Mucosa of descending colon (tissue), 3 donors: Measurements from ENCODE around the gene SUSD5. TPM values are rescaled to one million over a fixed set of nuclear protein-coding genes. Genes with fewer than 3 reads are reported as not detected.

Source experiments
- ATAC-seq: fragments of 200-7000 bp; cut with Tn5 transposase; one replicate; pipeline ENCODE4 v1.9.1; 2020; ENCODE audit warnings: mild to moderate bottlenecking, moderate library complexity
- DNase-seq, 3 donors: peaks; one replicate each; pipeline ENCODE4 v3.0.0-alpha.2; 2020
- H3K36me3 ChIP-seq: fragments of 200-600 bp; one replicate; pipeline ENCODE4 v1.8.0; 2021; ENCODE audit warnings: low read depth, mild to moderate bottlenecking
- H3K4me1 ChIP-seq: fragments of 200-600 bp; one replicate; pipeline ENCODE4 v1.8.0; 2021; ENCODE audit warnings: low read depth, mild to moderate bottlenecking
- H3K4me3 ChIP-seq: fragments of 200-600 bp; one replicate; pipeline ENCODE4 v1.8.0; 2021; ENCODE audit warnings: mild to moderate bottlenecking
- H3K9me3 ChIP-seq: fragments of 200-600 bp; one replicate; pipeline ENCODE4 v1.8.0; 2021; ENCODE audit warnings: mild to moderate bottlenecking
- intact Hi-C, 2 donors: fragments of 100-400 bp; cut with DNase I in 1 of 2; cut with micrococcal nuclease in 1 of 2; formaldehyde crosslinking; loops; one replicate each; pipeline versions ENCODE4 v1.11.0 to v1.11.1; 2022; cut with DNase I, micrococcal nuclease
- total RNA-seq, 3 donors: library from RNA; stranded (reverse); fragmentation: NEBNext Ultra II Directional in 2 of 3; extraction: Animal tissue kit (Norgen Biotek cat#: 25700) in 2 of 3; gene quantifications; one replicate each; pipeline versions ENCODE4 v1.2.1 to v1.2.4, GENCODE V29; 2021 to 2023
- TF ChIP-seq, protein P1 (sequence below): fragments of 200-600 bp; IDR thresholded peaks from one replicate; pipeline ENCODE4 v1.8.0; 2022; ENCODE audit warnings: antibody characterized with exemption, mild to moderate bottlenecking
- donor health status: DM: no; HTN: no; CAD: no; lungs with moderate emphysema.
- donor health status: DM: no; HTN: no; CAD: no.
- donor health status: DM: no; HTN: yes; CAD: no.

SUSD5 gene
- total RNA-seq, 3 donors from 2014 or later = 0.20 to 1.8 (median 0.60) TPM

DNA sequence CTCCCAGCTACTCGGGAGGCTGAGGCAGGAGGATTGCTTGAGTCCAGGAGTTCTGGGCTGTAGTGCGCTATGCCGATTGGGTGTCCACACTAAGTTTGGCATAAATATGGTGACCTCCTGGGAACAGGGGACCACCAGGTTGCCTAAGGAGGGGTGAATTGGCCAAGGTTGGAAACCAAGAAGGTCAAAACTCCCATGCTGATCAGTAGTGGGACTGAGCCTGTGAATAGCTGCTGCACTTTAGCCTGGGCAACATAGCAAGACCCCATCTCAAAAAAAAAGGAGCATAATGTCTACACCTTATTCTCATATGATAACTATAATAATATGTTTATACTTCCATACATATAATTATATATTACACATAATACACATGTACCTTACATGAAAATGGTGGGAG is 115.6 kb downstream of the SUSD5 start:
- intact Hi-C loops = no loop called here
- H3K36me3 ChIP-seq = no peaks in the 10 kb centered on the region
- TF ChIP-seq, protein P1, sequence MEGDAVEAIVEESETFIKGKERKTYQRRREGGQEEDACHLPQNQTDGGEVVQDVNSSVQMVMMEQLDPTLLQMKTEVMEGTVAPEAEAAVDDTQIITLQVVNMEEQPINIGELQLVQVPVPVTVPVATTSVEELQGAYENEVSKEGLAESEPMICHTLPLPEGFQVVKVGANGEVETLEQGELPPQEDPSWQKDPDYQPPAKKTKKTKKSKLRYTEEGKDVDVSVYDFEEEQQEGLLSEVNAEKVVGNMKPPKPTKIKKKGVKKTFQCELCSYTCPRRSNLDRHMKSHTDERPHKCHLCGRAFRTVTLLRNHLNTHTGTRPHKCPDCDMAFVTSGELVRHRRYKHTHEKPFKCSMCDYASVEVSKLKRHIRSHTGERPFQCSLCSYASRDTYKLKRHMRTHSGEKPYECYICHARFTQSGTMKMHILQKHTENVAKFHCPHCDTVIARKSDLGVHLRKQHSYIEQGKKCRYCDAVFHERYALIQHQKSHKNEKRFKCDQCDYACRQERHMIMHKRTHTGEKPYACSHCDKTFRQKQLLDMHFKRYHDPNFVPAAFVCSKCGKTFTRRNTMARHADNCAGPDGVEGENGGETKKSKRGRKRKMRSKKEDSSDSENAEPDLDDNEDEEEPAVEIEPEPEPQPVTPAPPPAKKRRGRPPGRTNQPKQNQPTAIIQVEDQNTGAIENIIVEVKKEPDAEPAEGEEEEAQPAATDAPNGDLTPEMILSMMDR = no peak
- no peak for ATAC-seq
- DNase-seq = no peak
- no peaks in the 10 kb centered on the region for H3K4me1 ChIP-seq
- H3K4me3 ChIP-seq = no peak overlapping the region
- H3K9me3 ChIP-seq = no peaks in the 10 kb centered on the region

DNA sequence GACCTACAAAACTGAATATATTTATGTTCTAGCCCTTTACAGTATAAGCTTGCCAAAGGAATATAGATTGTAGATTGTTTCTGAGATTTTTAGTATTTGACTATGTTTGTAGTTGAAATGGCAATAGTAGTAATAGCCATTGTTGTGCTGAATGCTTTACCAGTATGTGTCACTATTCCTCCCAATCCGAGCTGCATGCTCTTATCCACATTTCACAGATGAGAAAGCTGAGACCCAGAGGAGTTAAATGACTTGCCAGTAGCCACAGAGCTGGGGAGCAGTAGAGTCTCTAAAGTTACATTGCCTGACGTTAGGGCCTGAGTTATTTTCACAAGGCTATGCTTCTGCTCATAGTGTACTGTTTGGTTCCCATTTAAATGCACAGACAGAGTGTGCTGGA is 118.4 kb downstream of the SUSD5 start:
- Histone ChIP-seq H3K9me3 (no peaks in the 10 kb centered on the region), H3K4me1 (peaks cover 10% of the 10 kb centered on the region), H3K4me3 (no peak overlapping the region), H3K36me3 (no peaks in the 10 kb centered on the region)
- ATAC-seq (no peak), DNase-seq (no peak)
- intact Hi-C loops = no loop called here
- TF ChIP-seq, protein P1 = no peak

Other genes starting within 250 kb of the SUSD5 start
- 10 to 100 TPM; 60.9 to 96.7 (median 84.9) TPM for gene GLB1, start 121.7 kb downstream of the SUSD5 start, total RNA-seq
- gene TMPPE, start 121.7 kb downstream of the SUSD5 start, total RNA-seq = 10 to 100 TPM; 10.4 to 17.2 (median 16.3) TPM
- gene CRTAP, start 104.8 kb downstream of the SUSD5 start, total RNA-seq = 100 to 1,000 TPM in 1 of 3 donors, 10 to 100 TPM in 2; 55.0 to 269 (median 83.3) TPM
- gene FBXL2, start 58.6 kb upstream of the SUSD5 start, total RNA-seq = 1 to 10 TPM in 2 of 3 donors, under 1 TPM in 1; 0.43 to 5.6 (median 1.2) TPM
- 10 to 100 TPM; 62.1 to 90.9 (median 64.3) TPM for gene UBP1, start 221.6 kb upstream of the SUSD5 start, total RNA-seq